ENCODE results near the gene DGKI.
A peak's percentile ranks its signal among the peaks of the same experiment; 100 is the strongest.

The DGKI gene

GRCh38 chr7:137846827-137847567, at the start of gene DGKI:
TSS of gene DGKI (minus strand) at chr7:137846974.
- DNase-seq, result peak; percentile 56

- no peak for DNase-seq
Measured at GRCh38 chr7:137895301-137896221, 48.8 kb upstream of the DGKI start.

- no peak for DNase-seq
Measured at GRCh38 chr7:137893143-137893742, 46.5 kb upstream of the DGKI start.

GRCh38 chr7:137891016-137891655, 44.4 kb upstream of the DGKI start:
- DNase-seq, result no peak

GRCh38 chr7:137890449-137890921, 43.7 kb upstream of the DGKI start:
- no peak for DNase-seq

GRCh38 chr7:137888241-137888640, 41.5 kb upstream of the DGKI start:
- no peak for DNase-seq

GRCh38 chr7:137886746-137887145, 40.0 kb upstream of the DGKI start:
- no peak for DNase-seq

- DNase-seq, result no peak
Measured at GRCh38 chr7:137886281-137886680, 39.5 kb upstream of the DGKI start.

- no peak for DNase-seq
Measured at GRCh38 chr7:137885678-137886077, 38.9 kb upstream of the DGKI start.

GRCh38 chr7:137882806-137883205, 36.0 kb upstream of the DGKI start:
- no peak for DNase-seq

GRCh38 chr7:137882261-137882668, 35.5 kb upstream of the DGKI start:
- DNase-seq, result peak; percentile 59

GRCh38 chr7:137881607-137882260, 35.0 kb upstream of the DGKI start:
- DNase-seq, result no peak

- DNase-seq, result no peak
Measured at GRCh38 chr7:137880432-137880831, 33.7 kb upstream of the DGKI start.

- no peak for DNase-seq
Measured at GRCh38 chr7:137879357-137880158, 32.8 kb upstream of the DGKI start.

- no peak for DNase-seq
Measured at GRCh38 chr7:137878333-137878961, 31.7 kb upstream of the DGKI start.

- no peak for DNase-seq
Measured at GRCh38 chr7:137877027-137877675, 30.4 kb upstream of the DGKI start.

- no peak for DNase-seq
Measured at GRCh38 chr7:137875746-137876145, 29.0 kb upstream of the DGKI start.

GRCh38 chr7:137873979-137874777, 27.4 kb upstream of the DGKI start:
- DNase-seq, result no peak

- DNase-seq, result no peak
Measured at GRCh38 chr7:137873524-137873923, 26.8 kb upstream of the DGKI start.
